B cell (primary cell): ENCODE results near the gene GGT6. TPM values are rescaled to one million over a fixed set of nuclear protein-coding genes. Genes with fewer than 3 reads are reported as not detected.
A peak's percentile ranks its signal among the peaks of the same experiment; 100 is the strongest.

Experiments used
- ATAC-seq: fragments of 200-7000 bp; cut with Tn5 transposase; one replicate; pipeline ENCODE4 v1.10.0; 2021; ENCODE audit warnings: low read depth, mild to moderate bottlenecking, moderate number of reproducible peaks, moderate library complexity
- CTCF ChIA-PET: fragments of 350-600 bp; sonication (Branson Sonifier 250); formaldehyde crosslinking; loops from one replicate; lab custom pipeline; 2021; ENCODE audit warnings: antibody characterized with exemption, inconsistent platforms; lab: Charles Lee
- POLR2A ChIA-PET: fragments of 350-600 bp; sonication (Branson Sonifier 250); formaldehyde crosslinking; loops from one replicate; lab custom pipeline; 2021; ENCODE audit warnings: antibody characterized with exemption; lab: Charles Lee
- DNase-seq: peaks from one replicate; pipeline ENCODE4 v3.0.0; 2013
- H2AFZ ChIP-seq: 2 replicates; pipeline ENCODE4 v1.6.1; 2012; ENCODE audit warnings: mild to moderate bottlenecking, low read depth, low read length; ENCODE audit not compliant: insufficient read depth, poor library complexity, severe bottlenecking
- H3K27ac ChIP-seq, 2 donors: 1 replicate in 1 of 2; 2 replicates in 1 of 2; pipeline ENCODE4 v1.5.1; 2012 to 2013; ENCODE audit warnings: low read length in 2 of 2, mild to moderate bottlenecking in 2 of 2, moderate library complexity in 1 of 2
- H3K27me3 ChIP-seq, 4 experiments: fragments of 200-600 bp in 1 of 4; sonication (generic) in 1 of 4; replicated peaks in 1 of 4; 1 replicate in 2 of 4; 2 replicates in 2 of 4; pipeline versions ENCODE4 v1.6.1 to v1.7.0; 2013 to 2016; ENCODE audit warnings: low read length in 3 of 4, mild to moderate bottlenecking in 2 of 4, mixed read lengths in 1 of 4, moderate library complexity in 1 of 4; ENCODE audit not compliant: insufficient read depth in 4 of 4, control insufficient read depth in 3 of 4; ENCODE audit errors: control extremely low read depth in 1 of 4
- H3K36me3 ChIP-seq, 2 experiments: replicated peaks in 1 of 2; 1 replicate in 1 of 2; 2 replicates in 1 of 2; pipeline versions ENCODE4 v1.6.1 to v1.7.1; 2013; ENCODE audit warnings: low read length in 1 of 2; ENCODE audit not compliant: insufficient read depth in 2 of 2, control insufficient read depth in 1 of 2; ENCODE audit errors: control extremely low read depth in 1 of 2, extremely low read depth in 1 of 2
- H3K4me1 ChIP-seq, 2 donors: fragments of 200-600 bp in 1 of 2; sonication (generic) in 1 of 2; 1 replicate in 1 of 2; 2 replicates in 1 of 2; pipeline versions ENCODE4 v1.5.1 to v1.6.1; 2013 to 2017; ENCODE audit warnings: low read length in 2 of 2; ENCODE audit not compliant: control insufficient read depth in 2 of 2, insufficient read depth in 2 of 2
- H3K4me2 ChIP-seq: replicated peaks from 2 replicates; pipeline ENCODE3; 2012; ENCODE audit warnings: mild to moderate bottlenecking, low read depth, low read length; ENCODE audit not compliant: poor library complexity, severe bottlenecking
- H3K4me3 ChIP-seq, 5 experiments: fragments of 200-600 bp in 1 of 5; sonication (generic) in 1 of 5; 1 replicate in 3 of 5; 2 replicates in 2 of 5; pipeline versions ENCODE4 v1.5.1 to v1.7.0; 2011 to 2016; ENCODE audit warnings: low read length in 4 of 5, mild to moderate bottlenecking in 4 of 5, low read depth in 2 of 5, control low read depth in 1 of 5, moderate library complexity in 1 of 5; ENCODE audit not compliant: insufficient read depth in 1 of 5; ENCODE audit errors: control extremely low read depth in 1 of 5, extremely low read depth in 1 of 5
- H3K79me2 ChIP-seq: fragments of 200-600 bp; sonication (generic); one replicate; pipeline ENCODE4 v1.6.0; 2016; ENCODE audit warnings: low read length; ENCODE audit not compliant: control insufficient read depth, insufficient read depth
- H3K9ac ChIP-seq: fragments of 200-600 bp; sonication (generic); 2 replicates; pipeline ENCODE4 v1.6.1; 2017; ENCODE audit warnings: mild to moderate bottlenecking, low read length, moderate library complexity
- H3K9me3 ChIP-seq, 3 donors: one replicate each; pipeline versions ENCODE4 v1.6.1 to v1.7.1; 2013; ENCODE audit warnings: low read length in 2 of 3; ENCODE audit not compliant: control insufficient read depth in 2 of 3, insufficient read depth in 1 of 3; ENCODE audit errors: control extremely low read depth in 1 of 3
- H4K20me1 ChIP-seq: 2 replicates; pipeline ENCODE4 v1.6.0; 2012; ENCODE audit warnings: mild to moderate bottlenecking, low read length; ENCODE audit not compliant: insufficient read depth, control insufficient read depth, poor library complexity, severe bottlenecking
- H3K27ac Mint-ChIP-seq: one replicate; pipeline ENCODE4 v1.8.0; 2021; ENCODE audit warnings: mixed read lengths
- H3K27me3 Mint-ChIP-seq: one replicate; pipeline ENCODE4 v1.8.0; 2021; ENCODE audit warnings: mixed read lengths
- H3K4me1 Mint-ChIP-seq: one replicate; pipeline ENCODE4 v1.8.0; 2021; ENCODE audit warnings: mixed read lengths
- H3K4me3 Mint-ChIP-seq: one replicate; pipeline ENCODE4 v1.8.0; 2021; ENCODE audit warnings: mixed read lengths
- H3K9me3 Mint-ChIP-seq: one replicate; pipeline ENCODE4 v1.8.0; 2022; ENCODE audit warnings: mixed read lengths; ENCODE audit not compliant: insufficient read depth
- EZH2 ChIP-seq: IDR thresholded peaks from 2 replicates; pipeline ENCODE4 v1.6.1; 2012; ENCODE audit warnings: borderline replicate concordance, low read depth, mild to moderate bottlenecking, moderate library complexity, low read length; ENCODE audit not compliant: insufficient read depth, poor library complexity, severe bottlenecking
- WGBS: methylation state at CpG from one replicate; pipeline ENCODE4 v1.1.5; 2013; ENCODE audit warnings: missing lambda C conversion rate; ENCODE audit not compliant: insufficient coverage; 5-methylcytosine and 5-hydroxymethylcytosine counted together
- intact Hi-C: fragments of 100-400 bp; cut with micrococcal nuclease; formaldehyde crosslinking; loops from one replicate; pipeline ENCODE4 v1.10.0; 2022
- polyA plus RNA-seq: library from polyadenylated mRNA; depleted of rRNA; stranded (reverse); fragments of >200 nt; gene quantifications from 2 replicates; pipeline ENCODE4 v1.2.3, GENCODE V29; 2012
- total RNA-seq, 2 donors: library from RNA; stranded (reverse); fragments of 120-200 nt in 1 of 2; gene quantifications; 1 replicate in 1 of 2; 2 replicates in 1 of 2; pipeline versions ENCODE4 v1.2.3 to v1.2.4, GENCODE V29; 2013 to 2022
- TF ChIP-seq, protein P1 (sequence below): fragments of 200-600 bp; IDR thresholded peaks from one replicate; pipeline ENCODE4 v1.8.0; 2022; ENCODE audit warnings: antibody characterized with exemption, mild to moderate bottlenecking

The GGT6 gene
- total and polyA plus RNA-seq, 2 donors (not counting 1 experiment from before 2014, with no cell fraction given): not detected

DNA sequence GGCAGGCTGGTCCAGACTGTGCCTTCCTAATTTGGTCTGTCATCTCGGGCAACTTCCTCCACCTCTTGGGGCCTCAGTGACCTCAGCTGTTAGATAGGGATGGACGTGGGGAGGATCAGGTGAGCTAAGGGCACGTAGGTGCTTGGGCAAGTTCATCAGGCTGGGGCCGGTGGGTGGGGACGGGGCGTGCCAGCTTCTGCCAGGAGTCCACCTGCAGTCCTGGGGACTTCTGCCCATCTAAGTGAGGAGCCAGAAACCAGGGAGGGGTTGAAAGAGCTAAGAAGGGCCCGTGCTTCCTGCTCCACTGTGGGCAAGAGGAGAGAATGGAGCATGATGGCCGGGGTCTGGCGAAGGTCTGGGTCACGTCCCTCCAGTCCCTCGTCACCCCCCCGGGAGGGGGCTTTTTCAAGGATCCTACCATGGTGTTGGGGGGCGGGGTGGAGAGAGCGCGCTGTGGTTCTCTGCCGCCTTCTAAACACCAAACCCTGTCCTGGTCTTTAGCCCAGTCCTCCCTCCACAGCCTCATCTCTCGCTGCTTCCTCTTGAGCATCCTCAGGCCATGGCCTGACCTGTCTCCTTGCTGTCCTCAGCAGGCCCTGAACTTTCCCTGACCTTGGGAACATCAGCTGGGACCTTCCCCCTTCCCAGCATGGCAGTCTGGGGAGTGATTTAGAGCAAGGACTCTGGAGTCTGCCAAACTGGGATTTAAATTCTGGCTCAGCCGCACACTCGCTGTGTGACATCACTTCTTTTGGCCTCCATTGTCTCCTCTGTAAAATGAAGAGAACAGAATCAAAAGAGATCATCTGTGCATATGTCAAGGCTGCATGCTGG is 40.1 kb downstream of the GGT6 start:
- no peak overlapping the region for H3K27ac Mint-ChIP-seq
- no peak overlapping the region for H3K4me3 Mint-ChIP-seq
- Histone ChIP-seq H3K9me3 (peaks cover 0 to 3% (median 0%) of the 10 kb centered on the region in 3 donors), H3K4me2 (no peak overlapping the region), H3K36me3 (no peaks in the 10 kb centered on the region), H3K27me3 (no peaks in the 10 kb centered on the region), H3K9ac (no peak overlapping the region), H2AFZ (no peak overlapping the region), H3K79me2 (no peaks in the 10 kb centered on the region), H4K20me1 (no peaks in the 10 kb centered on the region), H3K4me3 (no peak overlapping the region), H3K27ac (no peak overlapping the region), H3K4me1 (peaks cover 0 to 28% of the 10 kb centered on the region in 2 donors)
- no peaks in the 10 kb centered on the region for H3K9me3 Mint-ChIP-seq
- peaks cover 3% of the 10 kb centered on the region for H3K4me1 Mint-ChIP-seq
- H3K27me3 Mint-ChIP-seq: no peaks in the 10 kb centered on the region
- ATAC-seq (no peak), DNase-seq (no peak)
- CTCF ChIA-PET: no interaction called here
- POLR2A ChIA-PET: no interaction called here
- TF ChIP-seq, protein P1, sequence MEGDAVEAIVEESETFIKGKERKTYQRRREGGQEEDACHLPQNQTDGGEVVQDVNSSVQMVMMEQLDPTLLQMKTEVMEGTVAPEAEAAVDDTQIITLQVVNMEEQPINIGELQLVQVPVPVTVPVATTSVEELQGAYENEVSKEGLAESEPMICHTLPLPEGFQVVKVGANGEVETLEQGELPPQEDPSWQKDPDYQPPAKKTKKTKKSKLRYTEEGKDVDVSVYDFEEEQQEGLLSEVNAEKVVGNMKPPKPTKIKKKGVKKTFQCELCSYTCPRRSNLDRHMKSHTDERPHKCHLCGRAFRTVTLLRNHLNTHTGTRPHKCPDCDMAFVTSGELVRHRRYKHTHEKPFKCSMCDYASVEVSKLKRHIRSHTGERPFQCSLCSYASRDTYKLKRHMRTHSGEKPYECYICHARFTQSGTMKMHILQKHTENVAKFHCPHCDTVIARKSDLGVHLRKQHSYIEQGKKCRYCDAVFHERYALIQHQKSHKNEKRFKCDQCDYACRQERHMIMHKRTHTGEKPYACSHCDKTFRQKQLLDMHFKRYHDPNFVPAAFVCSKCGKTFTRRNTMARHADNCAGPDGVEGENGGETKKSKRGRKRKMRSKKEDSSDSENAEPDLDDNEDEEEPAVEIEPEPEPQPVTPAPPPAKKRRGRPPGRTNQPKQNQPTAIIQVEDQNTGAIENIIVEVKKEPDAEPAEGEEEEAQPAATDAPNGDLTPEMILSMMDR: no peak
- TF ChIP-seq EZH2: no peak
- intact Hi-C loops: no loop called here
- 97% methylated on average over 13 of the region's 19 CpGs for WGBS

DNA sequence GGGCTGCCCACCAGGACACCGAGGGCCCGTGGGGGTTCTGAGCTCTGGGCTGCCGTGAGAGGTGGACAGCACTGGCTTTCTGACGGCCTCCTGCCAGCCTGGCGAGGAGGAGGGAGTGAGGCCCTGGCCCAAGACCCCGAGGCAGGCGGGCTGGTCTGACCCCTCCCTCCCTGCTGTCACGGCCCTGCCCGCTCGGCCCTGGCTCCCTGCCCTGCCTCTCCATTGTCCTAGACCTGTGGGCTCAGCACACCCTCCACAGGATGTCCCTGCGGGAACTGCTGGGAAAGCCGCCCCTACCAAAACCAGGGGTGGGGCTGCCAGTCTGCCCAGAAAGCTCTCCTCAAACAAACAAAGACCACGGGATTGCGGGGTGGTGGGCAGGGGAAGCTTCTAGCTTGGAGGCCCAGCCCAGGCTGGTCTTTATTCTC is 41.0 kb downstream of the GGT6 start:
- ATAC-seq (no peak), DNase-seq (no peak)
- intact Hi-C loops: no loop called here
- H3K36me3 ChIP-seq: no peaks in the 10 kb centered on the region
- WGBS: 97% methylated on average over 12 of the region's 14 CpGs
- H3K4me3 Mint-ChIP-seq: no peak overlapping the region
- peaks cover 0 to 3% (median 0%) of the 10 kb centered on the region in 3 donors for H3K9me3 ChIP-seq
- H3K27me3 ChIP-seq: no peaks in the 10 kb centered on the region
- no peaks in the 10 kb centered on the region for H3K9me3 Mint-ChIP-seq
- no peaks in the 10 kb centered on the region for H3K27me3 Mint-ChIP-seq
- no peak overlapping the region for H3K27ac Mint-ChIP-seq
- H3K27ac ChIP-seq: no peak overlapping the region
- H4K20me1 ChIP-seq: no peaks in the 10 kb centered on the region
- H3K4me1 Mint-ChIP-seq: peaks cover 3% of the 10 kb centered on the region
- no peak overlapping the region for H3K4me3 ChIP-seq
- H3K4me1 ChIP-seq: peaks cover 0 to 28% of the 10 kb centered on the region in 2 donors
- H2AFZ ChIP-seq: no peak overlapping the region
- no peak overlapping the region for H3K9ac ChIP-seq
- H3K79me2 ChIP-seq: no peaks in the 10 kb centered on the region
- ChIA-PET POLR2A (no interaction called here), CTCF (no interaction called here)
- TF ChIP-seq, protein P1: no peak
- TF ChIP-seq EZH2: no peak
- peak overlapping the region; percentile 43 for H3K4me2 ChIP-seq
